Astrocyte (in vitro differentiated cells and primary cell): ENCODE measurements around the gene FBXW5.

Source experiments
- CTCF ChIP-seq: IDR thresholded peaks from 2 replicates; pipeline ENCODE4 v1.5.1; 2011; ENCODE audit warnings: low read depth, mild to moderate bottlenecking, inconsistent platforms, low read length, moderate library complexity; ENCODE audit not compliant: insufficient read depth
- EZH2 ChIP-seq: IDR thresholded peaks from 2 replicates; pipeline ENCODE4 v1.6.1; 2012; ENCODE audit warnings: mild to moderate bottlenecking, low read length, inconsistent platforms; ENCODE audit not compliant: insufficient read depth

GRCh38 chr9:136958473-136958872 is 13.9 kb upstream of the FBXW5 start:
- no peak for TF ChIP-seq CTCF
- TF ChIP-seq EZH2: no peak
